ENCODE data around the gene SSR3.

DNA sequence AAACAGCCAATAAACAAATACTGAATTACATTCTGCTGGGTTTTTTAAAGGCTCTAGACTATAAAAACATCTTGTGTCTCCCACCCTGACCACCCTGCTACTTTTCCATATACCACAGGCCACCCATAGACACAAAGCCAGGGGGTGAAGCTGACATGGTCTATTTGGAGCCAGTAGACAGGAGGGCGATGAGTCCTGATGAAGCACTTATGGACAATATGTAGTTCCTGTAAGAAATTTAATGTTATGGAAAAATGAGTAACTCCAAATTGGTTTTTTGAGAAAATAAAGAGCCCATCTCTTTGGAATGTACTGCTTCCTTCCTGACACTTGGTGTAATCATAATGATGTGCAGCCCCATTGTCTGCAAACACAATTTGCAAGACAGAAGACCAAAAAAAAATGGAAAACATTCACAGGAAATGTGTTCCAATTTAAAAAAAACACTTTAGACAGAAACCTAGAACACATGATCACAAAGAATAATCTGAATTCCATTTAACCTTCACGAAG, 11.8 kb downstream of the SSR3 start:
- TF ChIP-seq POLR2A (IDR thresholded peaks at IDR 0.05; ENCODE audit: low read depth, low read length) = no peak
- no peak for TF ChIP-seq POLR2AphosphoS5 (IDR thresholded peaks at IDR 0.05; ENCODE audit: low read depth, low read length)
- TF ChIP-seq TAF1 (IDR thresholded peaks at IDR 0.05; ENCODE audit: low read depth, low read length) = no peak
- no peak for TF ChIP-seq SPI1 (IDR thresholded peaks at IDR 0.05; ENCODE audit: low read depth, low read length)
- TF ChIP-seq PAX5 (IDR thresholded peaks at IDR 0.05; ENCODE audit: insufficient read depth, low read length, severe bottlenecking) = no peak
- TF ChIP-seq POU2F2 (IDR thresholded peaks at IDR 0.05; ENCODE audit: low read depth, low read length) = no peak
